Tibial nerve (tissue), 4 donors: ENCODE data around the gene SLC35A2.

Experiments
- EP300 ChIP-seq, 2 donors: sonication (generic); formaldehyde crosslinking; IDR thresholded peaks; one replicate each; pipeline ENCODE4 v1.6.1; 2017; ENCODE audit warnings: antibody characterized with exemption in 2 of 2, mild to moderate bottlenecking in 1 of 2
- POLR2A ChIP-seq, 2 donors: fragments of 450-650 bp; IDR thresholded peaks; one replicate each; pipeline ENCODE4 v1.6.1; 2017; ENCODE audit warnings: antibody characterized with exemption in 2 of 2, mild to moderate bottlenecking in 2 of 2, moderate library complexity in 2 of 2
- TF ChIP-seq, protein P1 (sequence below), 5 experiments: fragments of 200-600 bp in 3 of 5; fragments of 450-650 bp in 2 of 5; sonication (generic) in 3 of 5; IDR thresholded peaks; one replicate each; pipeline ENCODE4 v1.5.1; 2016 to 2019; ENCODE audit warnings: antibody characterized with exemption in 5 of 5, mild to moderate bottlenecking in 3 of 5, moderate library complexity in 2 of 5

DNA sequence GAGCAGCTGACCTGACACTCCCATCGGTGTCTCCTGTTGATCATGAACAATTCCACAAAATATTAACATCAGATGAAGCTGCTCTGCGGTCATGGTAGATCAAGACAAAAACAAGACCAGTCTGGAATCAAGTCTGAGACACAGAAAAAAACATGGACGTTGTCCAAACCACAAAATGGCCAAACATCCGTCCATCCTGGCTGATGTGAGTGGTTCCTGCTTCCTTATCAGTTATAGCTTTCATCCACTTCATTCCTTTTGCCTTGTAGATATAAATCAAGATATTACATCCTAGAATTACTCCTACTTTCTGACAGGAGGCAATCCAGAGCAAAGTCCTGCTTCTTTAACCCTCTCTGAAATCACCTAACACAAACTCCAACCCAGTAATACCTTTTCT lies 47.2 kb downstream of the SLC35A2 start:
- TF ChIP-seq, protein P1, sequence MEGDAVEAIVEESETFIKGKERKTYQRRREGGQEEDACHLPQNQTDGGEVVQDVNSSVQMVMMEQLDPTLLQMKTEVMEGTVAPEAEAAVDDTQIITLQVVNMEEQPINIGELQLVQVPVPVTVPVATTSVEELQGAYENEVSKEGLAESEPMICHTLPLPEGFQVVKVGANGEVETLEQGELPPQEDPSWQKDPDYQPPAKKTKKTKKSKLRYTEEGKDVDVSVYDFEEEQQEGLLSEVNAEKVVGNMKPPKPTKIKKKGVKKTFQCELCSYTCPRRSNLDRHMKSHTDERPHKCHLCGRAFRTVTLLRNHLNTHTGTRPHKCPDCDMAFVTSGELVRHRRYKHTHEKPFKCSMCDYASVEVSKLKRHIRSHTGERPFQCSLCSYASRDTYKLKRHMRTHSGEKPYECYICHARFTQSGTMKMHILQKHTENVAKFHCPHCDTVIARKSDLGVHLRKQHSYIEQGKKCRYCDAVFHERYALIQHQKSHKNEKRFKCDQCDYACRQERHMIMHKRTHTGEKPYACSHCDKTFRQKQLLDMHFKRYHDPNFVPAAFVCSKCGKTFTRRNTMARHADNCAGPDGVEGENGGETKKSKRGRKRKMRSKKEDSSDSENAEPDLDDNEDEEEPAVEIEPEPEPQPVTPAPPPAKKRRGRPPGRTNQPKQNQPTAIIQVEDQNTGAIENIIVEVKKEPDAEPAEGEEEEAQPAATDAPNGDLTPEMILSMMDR (IDR thresholded peaks at IDR 0.05), result no peak
- TF ChIP-seq POLR2A (IDR thresholded peaks at IDR 0.05) (no peak), EP300 (IDR thresholded peaks at IDR 0.05) (no peak)
